GM19351 (cell line): ENCODE results near the gene ANP32A.
"Not testable (repeated sequence)": the region's sequence is repeated elsewhere in the genome, so short reads cannot be mapped to it uniquely, and the experiment has no call there.

ENCODE experiments used
- ATAC-seq: cut with Tn5 transposase; IDR thresholded peaks from one replicate; pipeline ENCODE4 v1.9.1; 2021; ENCODE audit warnings: mild to moderate bottlenecking, moderate library complexity; ENCODE audit not compliant: unreplicated experiment

Gene ANP32A

DNA sequence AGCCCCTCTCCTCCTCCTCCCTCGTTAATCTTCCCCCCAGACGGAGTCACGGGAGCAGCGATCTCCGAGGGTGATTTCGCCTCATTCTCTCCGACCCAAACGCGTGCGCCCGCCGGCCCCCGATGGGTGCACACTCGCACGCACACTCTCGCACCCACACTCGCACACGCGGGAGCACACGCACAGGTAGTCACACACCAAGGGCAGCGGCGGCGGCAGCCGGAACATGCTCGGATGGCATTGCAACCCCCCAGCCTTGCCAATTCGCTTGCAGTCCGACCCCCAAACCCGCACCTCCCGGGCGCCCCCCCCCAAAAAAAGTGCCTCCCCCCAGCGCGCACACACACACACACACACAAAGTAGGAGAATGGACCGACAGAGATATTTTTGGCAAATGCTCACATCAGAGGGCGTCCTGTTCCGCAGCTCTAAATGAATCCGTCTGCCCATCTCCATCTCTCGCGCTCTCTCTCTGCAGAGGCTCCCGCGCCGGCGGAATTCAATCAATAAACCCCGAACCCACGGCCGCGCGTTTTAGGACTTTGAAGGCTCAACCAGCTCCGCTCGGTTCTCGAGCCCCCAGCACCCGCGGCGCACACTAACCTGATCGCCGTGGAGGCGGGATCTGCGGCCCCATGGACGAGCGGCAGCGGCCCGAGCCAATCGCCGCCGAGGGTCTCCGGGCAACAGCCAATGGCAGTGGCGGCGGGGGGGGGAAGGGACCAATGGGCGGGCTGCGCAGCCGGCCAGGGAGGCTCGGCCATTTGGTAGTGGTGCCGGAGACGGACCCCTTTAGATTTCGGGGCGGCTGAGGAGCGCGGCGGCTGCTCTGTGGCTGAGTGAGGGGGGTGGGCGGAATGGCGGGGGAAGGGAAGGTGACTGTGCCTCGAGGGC lies at the start of gene ANP32A:
TSS of gene ANP32A (minus strand) at position 601 of the 895 bp plus-strand sequence. CDS start at position 457, 144 bp downstream.
- ATAC-seq = peak; percentile 54

GRCh38 chr15:68868296-68868695 lies 47.6 kb upstream of the ANP32A start:
- ATAC-seq = no peak

DNA sequence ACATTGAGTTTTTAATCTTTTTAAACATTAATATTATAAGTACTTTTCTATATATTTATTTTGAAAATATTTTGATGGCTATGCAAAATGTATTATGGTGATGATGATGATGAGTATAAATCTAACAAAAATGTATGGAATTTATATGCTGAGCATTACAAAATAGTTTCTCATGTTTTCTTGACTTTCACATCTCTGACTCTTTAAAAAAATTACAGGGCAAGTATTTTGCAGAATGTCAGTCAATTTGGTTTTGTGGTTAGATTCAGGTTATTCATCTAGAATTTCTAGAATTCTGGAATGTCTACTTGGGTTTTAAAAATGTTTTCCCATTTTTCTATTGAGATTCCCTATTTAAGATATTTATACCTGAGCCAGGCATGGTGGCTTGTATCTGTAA lies 41.7 kb upstream of the ANP32A start:
- no peak for ATAC-seq

- ATAC-seq = not testable (repeated sequence)
These were observed 38.0 kb upstream of the ANP32A start for GRCh38 chr15:68858666-68859065.

DNA sequence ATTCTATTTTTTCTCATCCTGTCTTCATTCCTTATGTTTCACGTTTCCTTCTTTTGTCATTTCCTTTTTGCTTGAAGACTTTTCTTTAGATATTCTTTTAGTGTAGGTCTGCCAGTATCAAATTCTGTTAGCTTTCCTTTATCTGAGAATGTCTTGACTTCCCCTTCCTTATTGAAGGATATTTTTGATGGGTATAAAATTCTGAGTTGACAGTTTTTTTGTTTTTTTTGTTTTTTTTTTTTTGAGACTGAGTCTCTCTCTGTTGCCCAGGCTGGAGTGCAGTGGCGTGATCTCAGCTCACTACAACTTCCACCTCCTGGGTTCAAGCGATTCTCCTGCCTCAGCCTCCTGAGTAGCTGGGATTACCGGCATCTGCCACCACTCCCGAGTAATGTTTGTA lies 36.7 kb upstream of the ANP32A start:
- ATAC-seq = not testable (repeated sequence)

GRCh38 chr15:68852461-68852860 lies 31.8 kb upstream of the ANP32A start:
- ATAC-seq = no peak

DNA sequence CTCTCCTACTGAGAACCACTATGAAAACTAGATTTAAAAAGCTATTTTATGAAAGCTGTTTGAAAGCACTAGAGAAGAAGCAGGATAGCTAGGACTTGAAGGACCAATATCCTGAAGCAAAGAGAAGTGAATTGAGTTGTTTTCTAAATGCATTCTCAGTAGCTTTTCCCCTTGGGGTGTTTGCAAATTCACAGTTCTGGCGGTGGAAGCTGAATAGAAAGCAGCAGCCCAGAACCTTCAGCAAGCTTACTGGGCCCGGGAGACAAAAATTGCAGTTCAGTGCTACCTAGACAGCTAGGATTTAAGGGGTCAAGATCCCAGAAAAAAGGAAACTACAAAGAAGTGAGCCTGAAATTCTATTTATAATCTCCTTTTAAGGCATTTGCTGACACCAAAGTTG lies 31.3 kb upstream of the ANP32A start:
- ATAC-seq = no peak

DNA sequence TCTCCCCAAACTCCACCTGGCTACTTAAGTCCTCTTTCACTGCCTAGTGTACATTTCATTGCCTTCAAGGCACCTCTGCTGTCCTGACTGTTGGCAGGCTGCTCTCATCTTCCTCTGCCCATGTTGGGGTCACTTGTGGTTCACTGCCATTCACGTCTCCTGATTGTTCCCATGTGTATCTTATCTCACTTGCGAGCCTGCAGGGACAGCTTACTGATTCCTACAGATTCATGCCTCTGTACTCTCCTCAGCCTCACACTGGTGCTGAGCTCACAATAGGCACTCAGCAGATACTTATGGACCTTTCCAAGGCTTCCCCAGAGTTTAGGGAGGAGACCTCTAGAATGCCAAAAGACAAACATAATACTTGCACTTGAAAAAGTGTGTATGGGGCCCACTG lies 28.8 kb upstream of the ANP32A start:
- no peak for ATAC-seq

GRCh38 chr15:68846851-68847439 lies 26.2 kb upstream of the ANP32A start:
- ATAC-seq = no peak

DNA sequence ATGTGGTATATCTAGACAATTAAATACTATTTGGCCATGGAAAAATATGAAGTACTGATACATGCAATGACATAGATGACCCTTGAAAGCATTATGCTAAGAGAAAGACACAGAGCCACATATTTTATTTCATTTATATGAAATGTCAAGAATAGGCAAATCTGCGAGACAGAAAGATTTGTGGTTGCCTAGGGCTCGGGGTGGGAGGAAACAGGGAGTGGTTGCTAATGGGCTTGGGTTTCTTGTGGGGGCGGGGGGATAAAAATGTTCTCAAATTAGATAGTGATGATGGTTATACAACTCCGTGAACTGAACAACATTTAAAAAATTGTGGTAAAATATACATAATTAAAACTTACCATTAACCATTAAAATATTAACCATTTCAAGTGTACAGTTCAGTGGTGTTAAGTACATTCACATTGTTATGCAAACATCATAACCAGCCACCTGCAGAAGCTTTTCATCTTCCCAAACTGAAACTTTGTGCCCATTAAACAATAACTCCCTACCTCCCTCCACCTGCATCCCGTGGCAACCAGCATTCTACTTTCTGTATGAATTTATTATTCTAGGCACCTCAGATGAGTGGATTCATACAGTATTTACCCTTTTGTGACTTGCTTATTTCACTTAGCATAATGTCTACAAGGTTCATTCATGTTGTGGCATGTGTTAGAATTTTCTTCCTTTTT lies 24.3 kb upstream of the ANP32A start:
- ATAC-seq = no peak

- ATAC-seq = no peak
These were observed 23.0 kb upstream of the ANP32A start for GRCh38 chr15:68843425-68844311.

GRCh38 chr15:68842958-68843357 lies 22.3 kb upstream of the ANP32A start:
- no peak for ATAC-seq

GRCh38 chr15:68834346-68834745 lies 13.7 kb upstream of the ANP32A start:
- ATAC-seq = no peak

- ATAC-seq = no peak
These were observed 13.1 kb upstream of the ANP32A start for GRCh38 chr15:68833700-68834331.

GRCh38 chr15:68830141-68830785 lies 9.6 kb upstream of the ANP32A start:
- ATAC-seq = no peak

GRCh38 chr15:68829068-68829467 lies 8.4 kb upstream of the ANP32A start:
- peak; percentile 49 for ATAC-seq

DNA sequence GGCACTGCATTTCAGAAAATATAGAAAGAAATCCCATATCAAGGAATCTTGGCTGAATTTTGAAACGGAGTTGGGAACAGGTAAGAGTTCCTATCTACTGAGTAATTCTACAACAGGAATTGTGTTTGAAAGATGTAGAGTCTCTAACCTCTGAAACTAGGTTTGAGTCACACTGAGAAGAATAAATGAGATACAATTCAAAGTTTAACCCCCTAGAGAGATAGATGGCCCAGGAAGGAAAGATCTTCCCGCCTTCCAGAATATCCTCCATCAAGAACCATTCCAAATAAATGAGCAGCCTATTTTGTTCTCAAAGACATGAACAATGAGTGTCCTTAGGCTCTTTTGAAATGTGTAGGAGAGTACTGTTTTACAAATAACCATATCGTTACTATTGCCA lies 2.9 kb upstream of the ANP32A start:
- no peak for ATAC-seq

DNA sequence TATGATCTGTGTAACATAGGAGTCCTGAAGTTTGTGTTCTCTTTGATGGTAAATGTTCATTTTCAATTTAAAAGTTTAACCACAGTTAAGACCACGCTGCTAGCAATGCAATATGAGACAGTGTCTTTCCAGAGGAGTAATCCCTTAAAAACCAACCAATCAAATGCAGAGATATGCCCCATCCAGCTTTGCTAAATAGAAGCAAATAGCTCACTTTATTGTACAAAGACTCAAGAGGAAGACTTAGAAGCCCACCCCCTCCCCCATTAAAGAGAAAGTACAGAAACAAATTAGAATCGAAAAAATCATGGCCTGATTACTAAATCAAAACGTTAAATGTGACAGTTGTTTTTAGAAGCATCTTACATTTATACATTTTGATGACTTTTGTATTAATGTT lies 2.1 kb upstream of the ANP32A start:
- ATAC-seq = no peak

GRCh38 chr15:68821841-68822381 lies 1.2 kb upstream of the ANP32A start:
- ATAC-seq = no peak
